Caco-2 (cell line): Measurements from ENCODE around the gene LRMDA. TPM values are rescaled to one million over a fixed set of nuclear protein-coding genes. Genes with fewer than 3 reads are reported as not detected.

ENCODE experiments used
- BruUV-seq: library from RNA; stranded (reverse); fragments of 400-500 nt; replicated peaks from 2 replicates; lab custom pipeline; 2021; lab: Mats Ljungman, UMichigan
- CTCF ChIA-PET: fragments of 300-600 bp; sonication (Branson Sonifier 250); formaldehyde crosslinking; loops from one replicate; lab custom pipeline; 2022; ENCODE audit warnings: antibody characterized with exemption; lab: Charles Lee
- POLR2A ChIA-PET: fragments of 300-600 bp; sonication (Branson Sonifier 250); formaldehyde crosslinking; loops from one replicate; lab custom pipeline; 2022; ENCODE audit warnings: antibody characterized with exemption; lab: Charles Lee
- DNase-seq, 2 experiments: peaks; one replicate each; pipeline versions ENCODE4 v3.0.0 to v3.0.0-alpha.2; 2020 to 2022
- H3K27me3 ChIP-seq: replicated peaks from 2 replicates; pipeline ENCODE4 v1.6.0; 2011; ENCODE audit warnings: low read length; ENCODE audit not compliant: control insufficient read depth, insufficient read depth
- H3K36me3 ChIP-seq: 2 replicates; pipeline ENCODE4 v1.5.1; 2011; ENCODE audit warnings: low read length; ENCODE audit not compliant: control insufficient read depth, insufficient read depth
- H3K4me1 ChIP-seq: fragments of 250-450 bp; sonication (Bioruptor Pico); 2 replicates; pipeline ENCODE4 v1.5.1; 2020; ENCODE audit warnings: mild to moderate bottlenecking
- H3K4me3 ChIP-seq: 2 replicates; pipeline ENCODE4 v1.5.1; 2011; ENCODE audit warnings: low read depth, mild to moderate bottlenecking, control low read depth, low read length
- H3K9me3 ChIP-seq: fragments of 250-450 bp; sonication (Bioruptor Pico); 2 replicates; pipeline ENCODE4 v1.5.1; 2020; ENCODE audit warnings: mild to moderate bottlenecking, moderate library complexity
- H3K27ac Mint-ChIP-seq: one replicate; pipeline ENCODE4 v1.8.0; 2022; ENCODE audit warnings: mixed read lengths; ENCODE audit not compliant: unreplicated experiment
- H3K27me3 Mint-ChIP-seq: one replicate; pipeline ENCODE4 v1.8.0; 2022; ENCODE audit warnings: mixed read lengths; ENCODE audit not compliant: insufficient read depth, unreplicated experiment
- H3K36me3 Mint-ChIP-seq: one replicate; pipeline ENCODE4 v1.8.0; 2022; ENCODE audit warnings: mild to moderate bottlenecking, mixed read lengths; ENCODE audit not compliant: insufficient read depth, unreplicated experiment
- H3K4me1 Mint-ChIP-seq: one replicate; pipeline ENCODE4 v1.8.0; 2022; ENCODE audit warnings: low read depth, mixed read lengths; ENCODE audit not compliant: unreplicated experiment
- H3K4me3 Mint-ChIP-seq: one replicate; pipeline ENCODE4 v1.8.0; 2022; ENCODE audit warnings: mild to moderate bottlenecking, moderate library complexity, mixed read lengths; ENCODE audit not compliant: unreplicated experiment
- H3K9me3 Mint-ChIP-seq: one replicate; pipeline ENCODE4 v1.8.0; 2022; ENCODE audit warnings: mixed read lengths; ENCODE audit not compliant: unreplicated experiment
- intact Hi-C: fragments of 100-400 bp; cut with micrococcal nuclease; formaldehyde crosslinking; loops from one replicate; pipeline ENCODE4 v1.10.0; 2022; ENCODE audit not compliant: unreplicated experiment
- total RNA-seq: library from RNA; stranded (reverse); gene quantifications from 2 replicates; pipeline ENCODE4 v1.2.3, GENCODE V29; 2022
- TF ChIP-seq, protein P1 (sequence below), 2 experiments: fragments of 200-600 bp in 1 of 2; IDR thresholded peaks; 1 replicate in 1 of 2; 2 replicates in 1 of 2; pipeline versions ENCODE4 v1.5.1 to v1.8.0; 2011 to 2022; ENCODE audit warnings: antibody characterized with exemption in 1 of 2, control low read depth in 1 of 2, inconsistent platforms in 1 of 2, low read depth in 1 of 2, low read length in 1 of 2, mild to moderate bottlenecking in 1 of 2, moderate library complexity in 1 of 2; ENCODE audit not compliant: insufficient read depth in 1 of 2, severe bottlenecking in 1 of 2, unreplicated experiment in 1 of 2

LRMDA gene
- total RNA-seq, 1 experiment from 2014 or later, result 18.5 TPM

DNA sequence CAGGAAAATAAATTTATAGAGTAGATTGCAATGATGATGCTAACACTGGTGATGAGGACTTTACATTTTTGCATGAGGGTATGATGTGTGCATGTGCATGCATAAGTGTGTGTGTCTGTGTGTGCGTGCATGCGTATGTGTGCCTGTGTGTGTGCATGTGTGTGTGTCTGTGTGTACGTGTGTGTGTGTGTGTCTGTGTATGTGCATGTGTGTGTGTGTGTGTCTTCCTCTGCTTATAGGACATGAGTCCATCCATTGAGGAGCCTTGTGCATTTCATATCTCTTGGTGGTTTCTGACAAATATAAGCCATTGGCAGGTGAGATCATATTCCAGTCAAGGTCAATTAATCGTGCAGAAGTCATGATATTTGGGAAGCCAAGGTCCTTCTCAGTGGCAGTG lies 277.8 kb downstream of the LRMDA start:
- Mint-ChIP-seq H3K4me3 (no peak overlapping the region), H3K36me3 (no peaks in the 10 kb centered on the region), H3K27ac (no peak overlapping the region), H3K27me3 (no peaks in the 10 kb centered on the region), H3K9me3 (no peaks in the 10 kb centered on the region), H3K4me1 (peaks cover 5% of the 10 kb centered on the region)
- ChIA-PET CTCF (no interaction called here), POLR2A (interaction anchor here (0.6 kb wide), 2 partner anchors 294 to 307 kb away, joined by 3 to 5 read pairs; no protein-coding TSS in a partner anchor)
- Histone ChIP-seq H3K36me3 (no peaks in the 10 kb centered on the region), H3K27me3 (no peaks in the 10 kb centered on the region), H3K4me1 (no peaks in the 10 kb centered on the region), H3K4me3 (no peak overlapping the region), H3K9me3 (no peaks in the 10 kb centered on the region)
- BruUV-seq, result no TSS peak
- TF ChIP-seq, protein P1, sequence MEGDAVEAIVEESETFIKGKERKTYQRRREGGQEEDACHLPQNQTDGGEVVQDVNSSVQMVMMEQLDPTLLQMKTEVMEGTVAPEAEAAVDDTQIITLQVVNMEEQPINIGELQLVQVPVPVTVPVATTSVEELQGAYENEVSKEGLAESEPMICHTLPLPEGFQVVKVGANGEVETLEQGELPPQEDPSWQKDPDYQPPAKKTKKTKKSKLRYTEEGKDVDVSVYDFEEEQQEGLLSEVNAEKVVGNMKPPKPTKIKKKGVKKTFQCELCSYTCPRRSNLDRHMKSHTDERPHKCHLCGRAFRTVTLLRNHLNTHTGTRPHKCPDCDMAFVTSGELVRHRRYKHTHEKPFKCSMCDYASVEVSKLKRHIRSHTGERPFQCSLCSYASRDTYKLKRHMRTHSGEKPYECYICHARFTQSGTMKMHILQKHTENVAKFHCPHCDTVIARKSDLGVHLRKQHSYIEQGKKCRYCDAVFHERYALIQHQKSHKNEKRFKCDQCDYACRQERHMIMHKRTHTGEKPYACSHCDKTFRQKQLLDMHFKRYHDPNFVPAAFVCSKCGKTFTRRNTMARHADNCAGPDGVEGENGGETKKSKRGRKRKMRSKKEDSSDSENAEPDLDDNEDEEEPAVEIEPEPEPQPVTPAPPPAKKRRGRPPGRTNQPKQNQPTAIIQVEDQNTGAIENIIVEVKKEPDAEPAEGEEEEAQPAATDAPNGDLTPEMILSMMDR (IDR thresholded peaks at IDR 0.05; ENCODE audit: insufficient read depth in 1 of 2, low read depth in 1 of 2, low read length in 1 of 2, severe bottlenecking in 1 of 2, unreplicated experiment in 1 of 2), result no peak
- intact Hi-C loops, result no loop called here
- no peak for DNase-seq

DNA sequence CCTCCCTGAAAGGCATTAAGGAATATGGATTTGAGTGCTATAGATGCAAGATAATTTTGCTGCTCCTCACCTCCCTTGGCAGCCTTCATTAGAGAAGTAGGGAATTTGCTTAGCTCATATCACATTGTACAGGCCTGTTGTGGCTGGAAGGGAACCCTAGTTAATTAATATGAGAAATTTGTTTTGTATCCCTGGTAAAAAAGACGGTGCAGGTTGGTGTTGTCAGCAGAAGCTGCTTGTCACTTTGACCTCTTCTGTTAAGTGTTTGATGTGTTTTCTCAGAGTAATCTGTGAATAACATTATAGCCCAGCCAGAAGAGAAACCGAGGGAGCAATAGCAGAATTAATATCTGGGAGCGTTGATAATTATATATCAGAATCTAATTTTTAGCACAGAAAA lies 278.4 kb downstream of the LRMDA start:
- H3K27me3 Mint-ChIP-seq, result no peaks in the 10 kb centered on the region
- intact Hi-C loops, result loop anchor here (10.0 kb wide), 2 partner anchors 195 to 595 kb away; no protein-coding TSS in a partner anchor

DNA sequence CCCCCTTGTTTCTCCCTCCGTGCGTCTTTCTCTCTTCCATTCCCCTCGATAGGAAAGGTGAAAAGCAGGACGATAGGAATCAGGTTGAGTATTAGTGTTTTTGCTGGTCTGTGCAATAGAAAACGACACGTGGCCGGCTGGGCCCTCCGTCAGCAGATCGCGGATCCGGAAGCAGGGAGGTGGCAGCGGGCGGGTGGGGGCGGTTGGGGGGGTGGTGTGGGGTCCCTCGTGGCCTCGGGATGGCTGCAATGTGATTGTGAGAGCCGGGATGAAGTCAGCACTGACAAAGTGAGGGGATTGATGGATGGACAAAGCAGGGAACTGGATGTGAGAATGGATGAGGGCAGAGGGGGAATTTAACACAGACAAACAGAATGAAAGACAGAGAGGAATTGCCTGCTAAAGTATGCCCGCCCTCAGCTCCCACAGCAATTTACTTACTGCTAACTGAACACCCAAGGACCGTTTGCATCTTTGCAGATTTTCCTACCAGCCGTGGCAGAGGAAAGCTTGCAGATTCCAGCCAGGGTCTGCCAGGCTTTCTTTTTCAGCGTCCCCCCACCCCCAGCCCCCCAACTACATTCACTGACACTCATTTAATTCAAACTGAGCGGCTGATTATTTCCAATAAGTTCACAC lies 280.9 kb downstream of the LRMDA start:
- Histone ChIP-seq H3K4me1 (no peaks in the 10 kb centered on the region), H3K36me3 (no peaks in the 10 kb centered on the region), H3K9me3 (no peaks in the 10 kb centered on the region), H3K27me3 (no peaks in the 10 kb centered on the region), H3K4me3 (no peak overlapping the region)
- intact Hi-C loops, result loop anchor here (10.0 kb wide), 2 partner anchors 192 to 592 kb away; no protein-coding TSS in a partner anchor
- DNase-seq, result no peak
- TF ChIP-seq, protein P1 (IDR thresholded peaks at IDR 0.05; ENCODE audit: insufficient read depth in 1 of 2, low read depth in 1 of 2, low read length in 1 of 2, severe bottlenecking in 1 of 2, unreplicated experiment in 1 of 2), result no peak
- Mint-ChIP-seq H3K9me3 (no peaks in the 10 kb centered on the region), H3K36me3 (no peaks in the 10 kb centered on the region), H3K27ac (no peak overlapping the region), H3K4me3 (no peak overlapping the region), H3K27me3 (no peaks in the 10 kb centered on the region), H3K4me1 (peaks cover 5% of the 10 kb centered on the region)
- POLR2A ChIA-PET, result no interaction called here
- CTCF ChIA-PET, result no interaction called here
- no TSS peak for BruUV-seq

More for the DNA sequence above, 278.4 kb downstream of the LRMDA start:
- no peak for DNase-seq
- TF ChIP-seq, protein P1 (IDR thresholded peaks at IDR 0.05; ENCODE audit: insufficient read depth in 1 of 2, low read depth in 1 of 2, low read length in 1 of 2, severe bottlenecking in 1 of 2, unreplicated experiment in 1 of 2), result no peak
- Histone ChIP-seq H3K36me3 (no peaks in the 10 kb centered on the region), H3K4me1 (no peaks in the 10 kb centered on the region), H3K4me3 (no peak overlapping the region), H3K27me3 (no peaks in the 10 kb centered on the region), H3K9me3 (no peaks in the 10 kb centered on the region)
- ChIA-PET POLR2A (interaction anchor here (0.6 kb wide), 1 partner anchor 294 kb away, joined by 3 read pairs; no protein-coding TSS in a partner anchor), CTCF (no interaction called here)
- no TSS peak for BruUV-seq
- Mint-ChIP-seq H3K4me3 (no peak overlapping the region), H3K36me3 (no peaks in the 10 kb centered on the region), H3K9me3 (no peaks in the 10 kb centered on the region), H3K4me1 (peaks cover 5% of the 10 kb centered on the region), H3K27ac (no peak overlapping the region)
